SH-SY5Y (cell line): Measurements from ENCODE around the gene C19orf53.

Experiments
- GATA2 ChIP-seq: IDR thresholded peaks from 2 replicates; pipeline ENCODE4 v1.6.1; 2011; ENCODE audit warnings: mild to moderate bottlenecking, low read depth, low read length
- GATA3 ChIP-seq: IDR thresholded peaks from 2 replicates; pipeline ENCODE4 v1.6.1; 2011; ENCODE audit warnings: low read depth, mild to moderate bottlenecking, low read length, moderate library complexity

DNA sequence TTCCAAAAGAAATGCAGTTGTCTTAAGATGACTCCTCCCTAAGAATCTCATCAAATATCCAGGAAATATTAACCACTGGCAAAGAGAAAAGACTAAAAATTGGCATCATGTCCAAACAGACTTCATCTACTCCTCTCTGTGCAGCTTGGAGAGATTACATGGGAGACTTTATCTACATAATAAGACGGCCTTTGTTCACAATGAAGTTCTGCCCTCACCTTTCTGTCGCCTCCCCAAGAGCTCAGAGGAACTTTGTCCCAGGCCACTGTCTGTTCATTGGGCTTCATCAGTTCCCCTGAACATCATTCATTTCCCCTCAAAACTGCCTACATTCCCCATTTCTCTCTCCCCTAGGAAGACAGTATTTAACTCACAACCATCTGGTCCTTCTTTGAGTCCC, 32.4 kb upstream of the C19orf53 start:
- TF ChIP-seq GATA2: no peak
- no peak for TF ChIP-seq GATA3
